SK-N-MC (cell line): ENCODE results near the gene SERPINE2.

Experiments used
- EZH2 ChIP-seq: fragments of 200-600 bp; sonication (generic); IDR thresholded peaks from one replicate; pipeline ENCODE4 v1.6.1; 2017; ENCODE audit warnings: antibody characterized with exemption
- POLR2AphosphoS5 ChIP-seq: IDR thresholded peaks from 2 replicates; pipeline ENCODE4 v1.6.1; 2012; ENCODE audit warnings: mild to moderate bottlenecking, low read depth, low read length, borderline replicate concordance

DNA sequence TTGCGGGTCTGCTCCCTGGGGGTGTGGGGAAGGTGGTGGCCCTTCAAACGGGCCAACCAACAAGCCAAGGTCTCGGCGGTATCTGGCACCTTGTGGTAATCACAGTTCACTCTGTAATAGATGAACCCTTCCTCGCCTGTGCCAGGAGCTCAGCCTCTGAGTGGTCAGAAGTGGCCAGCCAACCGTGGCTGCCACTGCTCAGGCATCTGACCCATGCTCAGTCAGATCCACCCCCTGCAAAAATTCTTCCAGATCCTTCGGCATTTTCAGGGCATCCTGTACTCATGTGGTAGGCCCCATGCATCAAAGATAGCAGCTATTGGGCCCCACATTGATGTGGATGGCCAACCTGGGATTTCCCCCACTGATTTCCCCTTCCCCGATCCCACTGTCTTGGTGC, 39.6 kb upstream of the SERPINE2 start:
- TF ChIP-seq POLR2AphosphoS5 (no peak), EZH2 (no peak)
